Measurements from ENCODE around the gene COBL.

Gene COBL

DNA sequence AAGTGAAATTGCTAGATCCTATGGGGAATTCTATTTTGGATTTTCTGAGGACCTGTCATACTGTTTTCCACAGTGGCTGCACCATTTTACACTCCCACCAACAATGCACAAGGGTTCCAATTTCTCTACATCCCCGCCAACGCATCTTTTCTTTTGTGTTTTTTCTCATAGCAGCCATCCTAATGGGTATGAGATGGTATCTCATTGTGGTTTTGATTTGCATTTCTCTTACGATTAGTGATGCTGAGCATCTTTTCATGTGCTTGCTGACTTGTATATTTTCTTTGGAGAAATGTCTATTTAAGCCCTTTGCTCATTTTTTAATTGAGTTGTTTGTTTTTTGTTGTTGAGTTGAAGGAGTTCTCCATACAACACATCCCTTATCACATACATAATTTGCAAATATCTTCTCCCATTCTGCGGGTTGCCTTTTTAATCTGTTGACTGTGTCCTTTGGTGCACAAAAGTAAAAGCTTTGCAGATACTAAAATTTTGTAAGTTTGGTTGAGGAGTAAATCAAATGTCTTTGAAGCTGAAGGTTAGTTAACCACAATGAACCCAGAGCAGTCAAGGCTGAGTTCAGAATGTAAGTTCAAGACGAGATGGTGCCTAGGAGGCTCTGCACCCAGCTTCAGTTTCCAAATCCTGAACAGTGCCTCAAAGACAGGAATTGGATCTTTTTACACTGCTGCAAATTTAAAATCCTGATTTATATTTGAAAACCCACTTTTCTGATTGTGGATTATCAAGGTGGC is 195.4 kb downstream of the COBL start:
- Histone ChIP-seq H3K4me3 (ENCODE audit: low read depth, low read length) (no peak overlapping the region), H3K27ac (peak overlapping the region; percentile 47), H3K4me1 (peaks cover 17% of the 10 kb centered on the region), H3K4me2 (ENCODE audit: low read length) (no peak overlapping the region), H3K36me3 (ENCODE audit: control insufficient read depth, insufficient read depth, low read length) (no peaks in the 10 kb centered on the region), H3K9me3 (ENCODE audit: control insufficient read depth, low read length) (no peaks in the 10 kb centered on the region), H2AFZ (no peak overlapping the region), H3K27me3 (ENCODE audit: control insufficient read depth, insufficient read depth, low read length) (no peaks in the 10 kb centered on the region), H3K9ac (no peak overlapping the region), H3K79me2 (no peaks in the 10 kb centered on the region)
- TF ChIP-seq, protein P1, sequence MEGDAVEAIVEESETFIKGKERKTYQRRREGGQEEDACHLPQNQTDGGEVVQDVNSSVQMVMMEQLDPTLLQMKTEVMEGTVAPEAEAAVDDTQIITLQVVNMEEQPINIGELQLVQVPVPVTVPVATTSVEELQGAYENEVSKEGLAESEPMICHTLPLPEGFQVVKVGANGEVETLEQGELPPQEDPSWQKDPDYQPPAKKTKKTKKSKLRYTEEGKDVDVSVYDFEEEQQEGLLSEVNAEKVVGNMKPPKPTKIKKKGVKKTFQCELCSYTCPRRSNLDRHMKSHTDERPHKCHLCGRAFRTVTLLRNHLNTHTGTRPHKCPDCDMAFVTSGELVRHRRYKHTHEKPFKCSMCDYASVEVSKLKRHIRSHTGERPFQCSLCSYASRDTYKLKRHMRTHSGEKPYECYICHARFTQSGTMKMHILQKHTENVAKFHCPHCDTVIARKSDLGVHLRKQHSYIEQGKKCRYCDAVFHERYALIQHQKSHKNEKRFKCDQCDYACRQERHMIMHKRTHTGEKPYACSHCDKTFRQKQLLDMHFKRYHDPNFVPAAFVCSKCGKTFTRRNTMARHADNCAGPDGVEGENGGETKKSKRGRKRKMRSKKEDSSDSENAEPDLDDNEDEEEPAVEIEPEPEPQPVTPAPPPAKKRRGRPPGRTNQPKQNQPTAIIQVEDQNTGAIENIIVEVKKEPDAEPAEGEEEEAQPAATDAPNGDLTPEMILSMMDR (IDR thresholded peaks at IDR 0.05): no peak

DNA sequence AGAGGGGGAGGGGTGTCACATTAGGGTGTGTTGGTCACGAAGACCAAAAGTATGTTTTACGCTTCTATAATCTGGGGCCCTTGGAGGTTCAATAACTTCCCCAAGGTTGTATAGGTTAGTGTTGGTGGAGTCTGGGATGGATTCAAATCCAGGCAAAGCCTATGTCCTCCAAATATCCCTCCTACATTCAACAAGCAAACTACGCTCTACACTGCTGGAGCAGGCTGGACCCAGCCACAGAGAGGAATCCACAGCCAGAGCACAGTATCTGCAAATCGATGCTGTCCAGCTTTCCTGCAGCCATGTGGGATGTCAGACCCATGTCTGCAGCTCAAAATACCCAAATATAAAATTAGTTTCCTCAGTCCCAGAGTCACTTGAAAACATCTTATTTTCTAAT is 198.0 kb downstream of the COBL start:
- Histone ChIP-seq H3K4me1 (peaks cover 12% of the 10 kb centered on the region), H2AFZ (no peak overlapping the region), H3K4me3 (ENCODE audit: low read depth, low read length) (no peak overlapping the region), H3K9ac (no peak overlapping the region), H3K36me3 (ENCODE audit: control insufficient read depth, insufficient read depth, low read length) (no peaks in the 10 kb centered on the region), H3K27ac (no peak overlapping the region), H3K79me2 (no peaks in the 10 kb centered on the region), H3K4me2 (ENCODE audit: low read length) (no peak overlapping the region), H3K27me3 (ENCODE audit: control insufficient read depth, insufficient read depth, low read length) (no peaks in the 10 kb centered on the region), H3K9me3 (ENCODE audit: control insufficient read depth, low read length) (no peaks in the 10 kb centered on the region)
- TF ChIP-seq, protein P1 (IDR thresholded peaks at IDR 0.05): no peak

DNA sequence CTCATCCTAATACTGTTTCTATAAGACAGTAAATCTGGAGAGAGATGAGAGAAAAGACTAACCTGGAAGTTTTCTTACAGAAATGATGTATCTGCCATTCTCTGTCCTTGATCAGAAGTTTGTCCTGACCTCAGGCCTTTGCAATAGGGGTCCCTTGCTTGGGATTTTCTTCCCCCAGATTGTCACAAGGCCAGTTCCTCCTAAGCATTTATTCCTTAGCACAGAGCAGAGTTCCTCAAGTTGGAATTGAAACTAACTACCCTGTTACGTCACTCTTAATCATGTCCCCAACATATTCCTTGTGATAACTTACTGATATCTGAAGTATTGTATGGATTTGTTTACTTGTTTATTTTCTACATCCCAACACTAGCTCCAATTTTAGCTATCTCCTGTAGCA is 202.1 kb downstream of the COBL start:
- no peaks in the 10 kb centered on the region for H3K9me3 ChIP-seq (ENCODE audit: control insufficient read depth, low read length)

DNA sequence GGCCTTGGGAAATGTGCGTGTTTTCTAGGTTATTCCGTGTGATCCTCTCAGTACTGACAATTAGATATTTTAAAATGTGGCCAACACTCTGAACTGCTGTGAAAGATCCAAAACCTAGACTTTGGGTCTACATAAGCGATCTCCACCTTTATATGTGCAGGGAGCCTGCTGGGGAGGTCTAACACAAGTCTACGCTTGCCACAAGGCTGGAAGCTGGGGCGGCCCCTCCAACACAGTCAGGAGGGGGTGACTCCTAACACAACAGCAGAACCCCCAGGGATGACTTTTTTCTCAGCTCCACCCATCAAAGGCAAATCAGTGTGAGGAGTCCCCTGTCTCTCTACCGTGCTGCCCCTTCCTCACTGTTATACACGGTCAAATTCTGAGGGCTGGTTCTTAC is 202.6 kb downstream of the COBL start:
- H3K27me3 ChIP-seq (ENCODE audit: control insufficient read depth, insufficient read depth, low read length): no peaks in the 10 kb centered on the region
- H3K27ac ChIP-seq: no peak overlapping the region
- H3K9ac ChIP-seq: no peak overlapping the region
- TF ChIP-seq, protein P1 (IDR thresholded peaks at IDR 0.05): no peak
- H3K79me2 ChIP-seq: no peaks in the 10 kb centered on the region
- no peaks in the 10 kb centered on the region for H3K9me3 ChIP-seq (ENCODE audit: control insufficient read depth, low read length)
- no peaks in the 10 kb centered on the region for H3K36me3 ChIP-seq (ENCODE audit: control insufficient read depth, insufficient read depth, low read length)
- no peak overlapping the region for H2AFZ ChIP-seq
- H3K4me1 ChIP-seq: no peaks in the 10 kb centered on the region
- H3K4me3 ChIP-seq (ENCODE audit: low read depth, low read length): no peak overlapping the region
- H3K4me2 ChIP-seq (ENCODE audit: low read length): no peak overlapping the region

More for the DNA sequence above, 202.1 kb downstream of the COBL start:
- no peak overlapping the region for H3K27ac ChIP-seq
- H3K36me3 ChIP-seq (ENCODE audit: control insufficient read depth, insufficient read depth, low read length): no peaks in the 10 kb centered on the region
- H3K79me2 ChIP-seq: no peaks in the 10 kb centered on the region
- H3K9ac ChIP-seq: no peak overlapping the region
- H3K4me2 ChIP-seq (ENCODE audit: low read length): no peak overlapping the region
- no peaks in the 10 kb centered on the region for H3K27me3 ChIP-seq (ENCODE audit: control insufficient read depth, insufficient read depth, low read length)
- H2AFZ ChIP-seq: no peak overlapping the region
- no peaks in the 10 kb centered on the region for H3K4me1 ChIP-seq
- no peak overlapping the region for H3K4me3 ChIP-seq (ENCODE audit: low read depth, low read length)
- TF ChIP-seq, protein P1 (IDR thresholded peaks at IDR 0.05): no peak

DNA sequence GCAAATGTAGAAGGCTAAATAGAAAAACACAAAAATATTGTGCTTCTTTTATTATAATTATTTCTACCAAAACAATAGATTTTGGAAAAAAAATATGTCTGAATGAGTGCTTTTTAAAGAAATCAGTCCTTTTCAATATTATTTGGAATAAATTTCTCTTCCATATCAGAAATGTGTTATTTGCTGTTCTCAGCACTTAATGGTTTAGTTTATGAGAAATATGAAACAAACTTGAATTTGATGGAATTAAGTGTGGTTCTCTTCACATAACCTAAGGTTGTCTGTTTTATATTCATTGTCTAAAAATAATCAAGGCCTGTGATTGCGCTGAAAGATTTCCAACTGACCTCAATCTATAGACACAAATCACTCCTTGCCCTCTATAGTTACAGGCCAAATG is 203.0 kb downstream of the COBL start:
- TF ChIP-seq, protein P1 (IDR thresholded peaks at IDR 0.05): no peak
- H3K36me3 ChIP-seq (ENCODE audit: control insufficient read depth, insufficient read depth, low read length): no peaks in the 10 kb centered on the region
- H3K27me3 ChIP-seq (ENCODE audit: control insufficient read depth, insufficient read depth, low read length): no peaks in the 10 kb centered on the region
- H3K79me2 ChIP-seq: no peaks in the 10 kb centered on the region
- H2AFZ ChIP-seq: no peak overlapping the region
- H3K4me1 ChIP-seq: no peaks in the 10 kb centered on the region
- H3K4me3 ChIP-seq (ENCODE audit: low read depth, low read length): no peak overlapping the region
- no peak overlapping the region for H3K9ac ChIP-seq
- no peaks in the 10 kb centered on the region for H3K9me3 ChIP-seq (ENCODE audit: control insufficient read depth, low read length)
- H3K4me2 ChIP-seq (ENCODE audit: low read length): no peak overlapping the region
- no peak overlapping the region for H3K27ac ChIP-seq
